GM19438 (cell line): Measurements from ENCODE around the gene LRRK1.

Source experiments
- ATAC-seq: cut with Tn5 transposase; IDR thresholded peaks from one replicate; pipeline ENCODE4 v1.9.1; 2021; ENCODE audit warnings: low read depth; ENCODE audit not compliant: unreplicated experiment

Gene LRRK1

GRCh38 chr15:100968050-100968966, 49.2 kb downstream of the LRRK1 start:
- no peak for ATAC-seq

GRCh38 chr15:100972975-100973350, 53.8 kb downstream of the LRRK1 start:
- no peak for ATAC-seq

GRCh38 chr15:100973351-100974111, 54.4 kb downstream of the LRRK1 start:
- no peak for ATAC-seq

- no peak for ATAC-seq
Observed at GRCh38 chr15:100975043-100975442, 55.9 kb downstream of the LRRK1 start.

- ATAC-seq: no peak
Observed at GRCh38 chr15:100980410-100981046, 61.4 kb downstream of the LRRK1 start.

- ATAC-seq: no peak
Observed at GRCh38 chr15:100981086-100981485, 61.9 kb downstream of the LRRK1 start.

GRCh38 chr15:100983221-100983620, 64.1 kb downstream of the LRRK1 start:
- ATAC-seq: no peak

- no peak for ATAC-seq
Observed at GRCh38 chr15:100985401-100985800, 66.2 kb downstream of the LRRK1 start.

GRCh38 chr15:100986158-100986896, 67.2 kb downstream of the LRRK1 start:
- no peak for ATAC-seq

- no peak for ATAC-seq
Observed at GRCh38 chr15:100987143-100987542, 68.0 kb downstream of the LRRK1 start.

- ATAC-seq: no peak
Observed at GRCh38 chr15:100988297-100988696, 69.1 kb downstream of the LRRK1 start.

- ATAC-seq: no peak
Observed at GRCh38 chr15:100988857-100989256, 69.7 kb downstream of the LRRK1 start.

GRCh38 chr15:100994597-100995446, 75.7 kb downstream of the LRRK1 start:
- ATAC-seq: no peak

GRCh38 chr15:100995471-100996430, 76.6 kb downstream of the LRRK1 start:
- ATAC-seq: no peak

GRCh38 chr15:100997442-100997841, 78.3 kb downstream of the LRRK1 start:
- ATAC-seq: no peak

GRCh38 chr15:100998630-100999029, 79.5 kb downstream of the LRRK1 start:
- no peak for ATAC-seq

- no peak for ATAC-seq
Observed at GRCh38 chr15:100999369-100999768, 80.2 kb downstream of the LRRK1 start.

- ATAC-seq: no peak
Observed at GRCh38 chr15:101000271-101000681, 81.1 kb downstream of the LRRK1 start.
